KMS-11 (cell line): Measurements from ENCODE around the gene ARHGAP24.

Source experiments
- H2AFZ ChIP-seq: fragments of 200-600 bp; sonication (generic); 2 replicates; pipeline ENCODE4 v1.6.1; 2016; ENCODE audit warnings: antibody characterized with exemption, mixed run types, low read depth
- H3K27ac ChIP-seq: fragments of 200-600 bp; sonication (generic); 2 replicates; pipeline ENCODE4 v1.6.1; 2016; ENCODE audit warnings: mild to moderate bottlenecking, mixed run types
- H3K27me3 ChIP-seq: fragments of 200-600 bp; sonication (generic); 2 replicates; pipeline ENCODE4 v1.6.1; 2017; ENCODE audit warnings: mild to moderate bottlenecking, low read depth, mixed run types, moderate library complexity; ENCODE audit not compliant: insufficient read depth
- H3K36me3 ChIP-seq: fragments of 200-600 bp; sonication (generic); 2 replicates; pipeline ENCODE4 v1.6.1; 2017; ENCODE audit warnings: mild to moderate bottlenecking, mixed run types; ENCODE audit not compliant: insufficient read depth
- H3K4me1 ChIP-seq: fragments of 200-600 bp; sonication (generic); 2 replicates; pipeline ENCODE4 v1.6.1; 2016; ENCODE audit warnings: mild to moderate bottlenecking, low read depth, mixed run types; ENCODE audit not compliant: poor library complexity, severe bottlenecking
- H3K4me2 ChIP-seq: fragments of 200-600 bp; sonication (generic); 2 replicates; pipeline ENCODE4 v1.7.0; 2016; ENCODE audit warnings: mild to moderate bottlenecking, mixed run types
- H3K4me3 ChIP-seq: fragments of 200-600 bp; sonication (generic); IDR thresholded peaks from 2 replicates; pipeline ENCODE4 v1.6.1; 2017; ENCODE audit warnings: low read depth, low read length, mixed read lengths; ENCODE audit not compliant: insufficient read depth
- H3K79me2 ChIP-seq: fragments of 200-600 bp; sonication (generic); 2 replicates; pipeline ENCODE4 v1.6.1; 2016; ENCODE audit warnings: low read depth, mixed run types; ENCODE audit not compliant: insufficient read depth
- H3K9ac ChIP-seq: fragments of 200-600 bp; sonication (generic); 2 replicates; pipeline ENCODE4 v1.6.1; 2016; ENCODE audit warnings: mild to moderate bottlenecking, mixed run types
- H4K20me1 ChIP-seq: fragments of 200-600 bp; sonication (generic); 2 replicates; pipeline ENCODE4 v1.6.1; 2016; ENCODE audit warnings: mild to moderate bottlenecking, mixed run types; ENCODE audit not compliant: insufficient read depth
- CTCF ChIP-seq: fragments of 200-600 bp; sonication (generic); conservative IDR thresholded peaks from 2 replicates; pipeline ENCODE4 v1.6.1; 2017; ENCODE audit warnings: low read depth, mild to moderate bottlenecking, antibody characterized with exemption, low read length, moderate library complexity, mixed read lengths

The ARHGAP24 gene

GRCh38 chr4:85543832-85544231 lies 68.9 kb downstream of the ARHGAP24 start:
- Histone ChIP-seq H3K79me2 (no peaks in the 10 kb centered on the region), H3K4me2 (no peak overlapping the region), H3K36me3 (no peaks in the 10 kb centered on the region), H3K27me3 (no peaks in the 10 kb centered on the region), H3K4me3 (no peak overlapping the region), H3K4me1 (no peaks in the 10 kb centered on the region), H2AFZ (no peak overlapping the region), H3K9ac (no peak overlapping the region), H3K27ac (no peak overlapping the region), H4K20me1 (no peaks in the 10 kb centered on the region)
- no peak for TF ChIP-seq CTCF

DNA sequence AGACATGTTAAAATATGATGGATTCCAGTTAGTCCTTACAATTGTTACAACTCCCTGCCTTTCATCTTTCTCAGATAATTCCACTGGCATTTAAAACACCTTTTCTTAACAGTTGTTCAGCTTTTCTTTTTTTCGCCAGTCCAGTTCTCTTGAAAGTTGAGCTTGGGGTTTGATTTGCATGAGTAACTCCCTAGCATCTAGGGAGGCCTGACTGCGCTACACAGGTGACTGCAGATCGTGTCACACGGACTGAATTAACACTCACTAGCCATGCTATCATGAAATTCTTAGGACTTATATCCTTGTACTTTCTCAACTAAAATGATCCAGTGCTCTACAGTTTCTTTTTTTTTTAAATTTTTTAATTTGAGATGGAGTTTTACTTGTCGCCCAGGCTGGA lies 69.8 kb downstream of the ARHGAP24 start:
- Histone ChIP-seq H4K20me1 (no peaks in the 10 kb centered on the region), H3K27ac (no peak overlapping the region), H3K9ac (no peak overlapping the region), H3K4me1 (no peaks in the 10 kb centered on the region), H3K36me3 (no peaks in the 10 kb centered on the region), H2AFZ (no peak overlapping the region), H3K79me2 (no peaks in the 10 kb centered on the region), H3K4me3 (no peak overlapping the region), H3K27me3 (no peaks in the 10 kb centered on the region), H3K4me2 (no peak overlapping the region)
- TF ChIP-seq CTCF: no peak

- Histone ChIP-seq H3K4me3 (no peak overlapping the region), H3K9ac (no peak overlapping the region), H3K79me2 (no peaks in the 10 kb centered on the region), H4K20me1 (no peaks in the 10 kb centered on the region), H3K4me1 (no peaks in the 10 kb centered on the region), H3K4me2 (no peak overlapping the region), H2AFZ (no peak overlapping the region), H3K36me3 (no peaks in the 10 kb centered on the region; the same call in 1 of the 2 replicates), H3K27me3 (no peaks in the 10 kb centered on the region), H3K27ac (no peak overlapping the region)
- no peak for TF ChIP-seq CTCF
Observed at GRCh38 chr4:85548116-85548515, 73.2 kb downstream of the ARHGAP24 start.

GRCh38 chr4:85548841-85549240 lies 73.9 kb downstream of the ARHGAP24 start:
- Histone ChIP-seq H3K79me2 (no peaks in the 10 kb centered on the region), H3K27me3 (no peaks in the 10 kb centered on the region), H3K4me3 (no peak overlapping the region), H3K4me2 (no peak overlapping the region), H2AFZ (no peak overlapping the region), H3K36me3 (no peaks in the 10 kb centered on the region; the same call in 1 of the 2 replicates), H4K20me1 (no peaks in the 10 kb centered on the region), H3K4me1 (no peaks in the 10 kb centered on the region), H3K27ac (no peak overlapping the region), H3K9ac (no peak overlapping the region)
- TF ChIP-seq CTCF: no peak

DNA sequence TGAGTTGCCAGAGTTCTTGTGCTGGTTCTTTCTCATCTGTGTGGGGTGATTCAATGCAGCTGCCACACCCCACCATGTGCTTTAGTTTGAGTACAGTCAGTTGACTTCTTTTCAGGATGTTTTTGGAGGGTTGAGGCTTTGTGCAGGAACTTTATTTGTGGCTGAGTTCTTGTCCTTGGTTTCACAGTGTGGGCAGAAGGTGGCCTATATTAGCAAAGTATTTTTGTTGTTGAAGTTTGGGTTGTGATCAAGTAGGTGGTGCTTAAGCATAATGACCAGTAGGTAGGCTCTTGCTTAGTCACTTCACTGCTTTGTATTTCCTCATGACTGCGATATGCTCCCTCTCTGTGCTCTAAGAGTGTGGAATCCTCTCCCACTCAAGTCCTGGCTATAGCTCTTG lies 80.3 kb downstream of the ARHGAP24 start:
- Histone ChIP-seq H2AFZ (no peak overlapping the region), H3K79me2 (no peaks in the 10 kb centered on the region), H3K4me3 (no peak overlapping the region), H3K4me1 (no peaks in the 10 kb centered on the region), H3K36me3 (no peaks in the 10 kb centered on the region; the same call in 1 of the 2 replicates), H3K27ac (no peak overlapping the region), H3K27me3 (no peaks in the 10 kb centered on the region), H3K9ac (no peak overlapping the region), H3K4me2 (no peak overlapping the region), H4K20me1 (no peaks in the 10 kb centered on the region)
- TF ChIP-seq CTCF: no peak
